SIG-M5 treated with dmso at 0.1 percent for 504 hours (cell line): Measurements from ENCODE around the gene KRR1.
"Not testable (repeated sequence)": the region's sequence is repeated elsewhere in the genome, so short reads cannot be mapped to it uniquely, and the experiment has no call there.

Experiments
- DNase-seq: peaks from one replicate; lab custom pipeline; 2025; ENCODE audit not compliant: unreplicated experiment; lab: John Stamatoyannopoulos, UW

KRR1 gene

GRCh38 chr12:75526655-75527511 lies 15.5 kb upstream of the KRR1 start:
- DNase-seq, result peak; percentile 71

GRCh38 chr12:75525263-75525662 lies 13.9 kb upstream of the KRR1 start:
- DNase-seq, result no peak

- not testable (repeated sequence) for DNase-seq
Observed at GRCh38 chr12:75522124-75522523, 10.7 kb upstream of the KRR1 start.

GRCh38 chr12:75521224-75521623 lies 9.8 kb upstream of the KRR1 start:
- not testable (repeated sequence) for DNase-seq

GRCh38 chr12:75509621-75510020 lies 1.8 kb downstream of the KRR1 start:
- no peak for DNase-seq

- no peak for DNase-seq
Observed at GRCh38 chr12:75508159-75508558, 3.2 kb downstream of the KRR1 start.

- no peak for DNase-seq
Observed at GRCh38 chr12:75507086-75507485, 4.3 kb downstream of the KRR1 start.

GRCh38 chr12:75505706-75506312 lies 5.6 kb downstream of the KRR1 start:
- DNase-seq, result no peak

GRCh38 chr12:75503866-75504265 lies 7.5 kb downstream of the KRR1 start:
- no peak for DNase-seq

- no peak for DNase-seq
Observed at GRCh38 chr12:75503459-75503858, 8.0 kb downstream of the KRR1 start.

GRCh38 chr12:75491169-75491568 lies 20.2 kb downstream of the KRR1 start:
- DNase-seq, result no peak

GRCh38 chr12:75489613-75490210 lies 21.7 kb downstream of the KRR1 start:
- DNase-seq, result no peak

GRCh38 chr12:75489187-75489586 lies 22.2 kb downstream of the KRR1 start:
- DNase-seq, result no peak

- DNase-seq, result peak; percentile 42
Observed at GRCh38 chr12:75488553-75488952, 22.9 kb downstream of the KRR1 start.

GRCh38 chr12:75487308-75487707 lies 24.1 kb downstream of the KRR1 start:
- no peak for DNase-seq

- not testable (repeated sequence) for DNase-seq
Observed at GRCh38 chr12:75484450-75484849, 27.0 kb downstream of the KRR1 start.

GRCh38 chr12:75483431-75483830 lies 28.0 kb downstream of the KRR1 start:
- DNase-seq, result no peak

GRCh38 chr12:75482646-75483045 lies 28.8 kb downstream of the KRR1 start:
- DNase-seq, result no peak

- peak; percentile 76 for DNase-seq
Observed at GRCh38 chr12:75481774-75482173, 29.6 kb downstream of the KRR1 start.

- DNase-seq, result peak; percentile 86
Observed at GRCh38 chr12:75481013-75481705, 30.2 kb downstream of the KRR1 start.

GRCh38 chr12:75480469-75480949 lies 30.9 kb downstream of the KRR1 start, which contains the start of gene GLIPR1:
TSS of gene GLIPR1 (plus strand) at chr12:75480755. CDS start at chr12:75480881, 126 bp downstream.
- peak; percentile 98 for DNase-seq
